H54 (cell line): Measurements from ENCODE around the gene SLC6A2.

ENCODE experiments used
- DNase-seq: peaks from one replicate; pipeline ENCODE4 v3.0.0; 2011; ENCODE audit warnings: low spot score, mixed read lengths; ENCODE audit not compliant: insufficient read length
- FAIRE-seq: peaks from 3 replicates; lab custom pipeline; 2011; peaks lifted over from hg19 to GRCh38; lab: Jason Lieb, UNC
- POLR2A ChIP-seq: IDR thresholded peaks from 2 replicates; pipeline ENCODE4 v1.6.1; 2011; ENCODE audit warnings: low read depth, mild to moderate bottlenecking, low read length

Gene SLC6A2

GRCh38 chr16:55671206-55671973 is 15.6 kb downstream of the SLC6A2 start:
- FAIRE-seq (no peak), DNase-seq (no peak)
- no peak for TF ChIP-seq POLR2A

DNA sequence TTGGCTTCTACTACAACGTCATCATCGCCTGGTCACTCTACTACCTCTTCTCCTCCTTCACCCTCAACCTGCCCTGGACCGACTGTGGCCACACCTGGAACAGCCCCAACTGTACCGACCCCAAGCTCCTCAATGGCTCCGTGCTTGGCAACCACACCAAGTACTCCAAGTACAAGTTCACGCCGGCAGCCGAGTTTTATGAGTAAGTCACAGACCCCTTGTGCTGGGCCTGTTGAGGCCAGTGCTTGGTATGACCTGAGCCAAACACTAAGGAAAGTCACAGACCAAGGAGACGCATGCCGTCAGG is 16.1 kb downstream of the SLC6A2 start:
- TF ChIP-seq POLR2A: no peak
- FAIRE-seq: no peak
- DNase-seq: no peak

- FAIRE-seq (no peak), DNase-seq (no peak)
- TF ChIP-seq POLR2A: no peak
Measured at GRCh38 chr16:55672471-55672870, 16.7 kb downstream of the SLC6A2 start.

- TF ChIP-seq POLR2A: no peak
- DNase-seq: no peak
- no peak for FAIRE-seq
Measured at GRCh38 chr16:55678161-55678821, 22.5 kb downstream of the SLC6A2 start.

DNA sequence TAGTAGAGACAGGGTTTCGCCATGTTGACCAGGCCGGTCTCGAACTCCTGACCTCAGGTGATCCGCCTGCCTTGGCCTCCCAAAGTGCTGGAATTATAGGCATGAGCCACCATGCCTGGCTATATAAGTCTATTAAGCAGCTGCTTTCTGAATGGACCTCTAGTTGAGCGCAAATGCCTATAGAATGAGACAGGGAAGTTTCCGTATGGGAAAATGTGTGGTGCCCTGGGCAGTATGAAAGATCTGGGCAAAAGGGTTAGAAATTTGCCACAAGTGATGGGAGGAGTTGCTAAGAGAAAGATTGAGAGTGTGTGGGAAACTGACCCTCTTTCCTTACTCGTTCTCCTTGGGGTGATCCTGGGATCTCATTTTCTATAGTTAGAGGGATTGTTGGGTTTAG is 26.3 kb downstream of the SLC6A2 start:
- TF ChIP-seq POLR2A: no peak
- DNase-seq: no peak
- no peak for FAIRE-seq

GRCh38 chr16:55685973-55686372 is 30.2 kb downstream of the SLC6A2 start:
- no peak for FAIRE-seq
- DNase-seq: no peak
- TF ChIP-seq POLR2A: no peak

DNA sequence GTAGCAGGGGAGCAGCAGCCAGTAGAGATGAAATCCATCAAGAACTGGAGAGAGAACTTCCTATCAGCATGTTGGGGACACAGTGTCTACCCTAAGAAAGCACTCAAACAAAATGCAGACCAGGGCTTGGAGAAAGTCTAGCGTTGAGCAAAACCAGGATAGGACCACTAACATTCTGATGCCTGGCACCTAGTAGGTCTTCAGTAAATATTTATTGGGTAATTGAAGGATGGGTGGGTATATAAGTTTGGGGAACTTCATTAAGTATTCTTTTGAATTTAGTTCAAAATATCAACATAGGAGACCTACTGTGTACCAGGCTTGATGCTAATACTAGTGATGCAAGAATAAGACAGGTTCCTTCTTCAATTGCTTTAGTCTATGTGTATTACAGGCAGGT is 30.9 kb downstream of the SLC6A2 start:
- DNase-seq (no peak), FAIRE-seq (no peak)
- no peak for TF ChIP-seq POLR2A

- no peak for FAIRE-seq
- no peak for TF ChIP-seq POLR2A
- no peak for DNase-seq
Measured at GRCh38 chr16:55687802-55688201, 32.0 kb downstream of the SLC6A2 start.

GRCh38 chr16:55690841-55691240 is 35.1 kb downstream of the SLC6A2 start:
- no peak for DNase-seq
- FAIRE-seq: no peak
- TF ChIP-seq POLR2A: no peak

DNA sequence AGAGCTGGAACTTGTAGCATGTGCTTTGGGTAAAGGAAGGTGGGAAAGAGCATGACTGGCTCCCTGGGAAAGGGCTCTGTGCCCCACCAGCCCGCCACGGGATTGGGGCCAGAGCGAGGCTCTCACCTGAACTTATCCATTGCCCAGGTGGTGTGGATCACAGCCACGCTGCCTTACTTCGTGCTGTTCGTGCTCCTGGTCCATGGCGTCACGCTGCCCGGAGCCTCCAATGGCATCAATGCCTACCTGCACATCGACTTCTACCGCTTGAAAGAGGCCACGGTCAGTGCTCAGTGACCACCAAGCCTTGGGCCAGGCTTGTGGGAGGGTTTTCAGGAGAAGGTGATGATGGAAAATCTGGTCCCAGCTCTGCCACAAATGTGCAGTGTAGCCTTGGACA is 36.0 kb downstream of the SLC6A2 start:
- DNase-seq: no peak
- no peak for TF ChIP-seq POLR2A
- no peak for FAIRE-seq

DNA sequence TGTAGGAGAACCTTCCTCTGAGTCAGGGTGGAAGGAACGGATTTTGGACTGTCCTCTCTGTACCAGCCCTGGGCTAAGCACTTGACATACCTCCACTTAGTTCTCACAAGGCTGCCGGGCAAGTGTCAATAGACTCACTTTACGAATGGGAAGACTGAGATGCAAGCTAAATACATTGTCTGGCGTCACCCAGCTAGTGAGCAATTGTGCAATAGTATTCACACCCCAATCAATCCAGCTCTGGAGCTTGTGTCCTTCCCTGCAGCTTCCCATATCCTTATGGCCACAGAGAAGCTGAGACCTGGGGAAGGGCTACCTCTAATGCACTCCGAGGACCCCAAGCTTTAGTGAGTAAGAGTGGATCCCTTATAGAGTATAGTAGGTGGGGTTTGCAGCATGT is 39.8 kb downstream of the SLC6A2 start:
- no peak for TF ChIP-seq POLR2A
- FAIRE-seq (no peak), DNase-seq (no peak)

- no peak for DNase-seq
- TF ChIP-seq POLR2A: no peak
- FAIRE-seq: no peak
Measured at GRCh38 chr16:55697867-55698266, 42.1 kb downstream of the SLC6A2 start.

- TF ChIP-seq POLR2A: no peak
- FAIRE-seq: no peak
- DNase-seq: no peak
Measured at GRCh38 chr16:55698331-55698730, 42.5 kb downstream of the SLC6A2 start.

DNA sequence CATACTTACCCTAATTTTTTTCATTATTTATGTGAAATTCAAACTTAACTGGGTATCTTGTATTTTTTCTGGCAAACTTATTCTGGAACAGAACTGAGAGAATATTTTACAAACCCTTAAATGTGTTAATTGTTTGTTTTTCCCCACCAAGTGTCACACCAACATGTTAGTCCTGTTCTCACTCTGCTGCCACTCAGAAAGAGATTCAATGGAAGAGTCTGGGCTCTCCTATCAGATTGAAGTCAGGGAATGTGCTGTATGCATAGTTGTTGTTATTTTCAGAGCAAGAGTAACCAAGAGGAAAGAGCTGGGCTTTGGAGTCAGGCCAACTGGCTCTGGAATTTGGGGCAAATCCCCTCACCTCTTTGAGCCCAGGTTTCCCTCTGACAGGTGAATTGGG is 43.2 kb downstream of the SLC6A2 start:
- no peak for DNase-seq
- TF ChIP-seq POLR2A: no peak
- FAIRE-seq: no peak

- no peak for TF ChIP-seq POLR2A
Measured at GRCh38 chr16:55699616-55700015, 43.8 kb downstream of the SLC6A2 start.

More at GRCh38 chr16:55699616-55700015, 43.8 kb downstream of the SLC6A2 start:
- FAIRE-seq (no peak), DNase-seq (no peak)
